WTC11 (cell line): ENCODE data around the gene IRS1.

ENCODE experiments used
- TF ChIP-seq, protein P1 (sequence below): sonication (generic); formaldehyde crosslinking; IDR thresholded peaks from 2 replicates; pipeline ENCODE4 v1.8.1; 2023; ENCODE audit warnings: mild to moderate bottlenecking, missing genetic modification reagents, moderate library complexity
- TF ChIP-seq, protein P2 (sequence below): sonication (generic); formaldehyde crosslinking; IDR thresholded peaks from 2 replicates; pipeline ENCODE4 v1.8.0; 2022; ENCODE audit warnings: mild to moderate bottlenecking, missing genetic modification reagents
- TF ChIP-seq, protein P3 (sequence below): fragments of 200-600 bp; IDR thresholded peaks from 2 replicates; pipeline ENCODE4 v1.8.0; 2022; ENCODE audit warnings: antibody characterized with exemption

DNA sequence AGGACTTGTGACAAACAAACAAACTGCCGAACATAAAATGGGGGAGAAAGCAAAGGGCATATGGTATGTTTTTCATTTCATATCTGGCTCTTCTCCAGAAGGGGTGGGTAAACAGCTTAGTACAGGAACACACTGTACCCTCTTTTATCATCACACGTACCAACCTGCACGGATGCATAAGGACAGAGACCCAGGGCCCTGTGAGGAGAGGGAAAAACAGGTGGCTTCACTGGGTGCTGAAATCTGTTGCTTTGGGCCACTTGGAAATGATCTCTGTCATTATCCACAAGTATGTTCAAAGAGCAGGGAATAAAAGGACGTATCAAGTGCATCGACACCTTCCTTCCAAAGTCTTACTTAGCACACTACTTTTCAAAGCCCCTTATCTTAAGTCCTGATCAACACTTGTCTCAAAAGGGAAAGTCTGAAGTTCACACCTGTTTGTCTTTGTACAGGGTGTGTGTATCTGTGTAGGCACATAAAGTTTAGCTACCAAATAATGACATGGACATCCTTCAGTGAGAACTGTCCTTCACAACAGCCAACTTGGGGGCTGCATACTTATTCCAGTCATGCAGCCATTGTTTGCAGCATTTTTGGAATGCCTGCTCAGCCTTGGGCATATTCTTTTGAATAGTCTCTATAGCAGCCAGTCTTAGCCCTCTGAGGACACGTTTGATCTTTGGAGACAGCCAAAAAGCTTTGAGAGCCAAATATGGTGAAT is 60.6 kb downstream of the IRS1 start:
- TF ChIP-seq, protein P1, sequence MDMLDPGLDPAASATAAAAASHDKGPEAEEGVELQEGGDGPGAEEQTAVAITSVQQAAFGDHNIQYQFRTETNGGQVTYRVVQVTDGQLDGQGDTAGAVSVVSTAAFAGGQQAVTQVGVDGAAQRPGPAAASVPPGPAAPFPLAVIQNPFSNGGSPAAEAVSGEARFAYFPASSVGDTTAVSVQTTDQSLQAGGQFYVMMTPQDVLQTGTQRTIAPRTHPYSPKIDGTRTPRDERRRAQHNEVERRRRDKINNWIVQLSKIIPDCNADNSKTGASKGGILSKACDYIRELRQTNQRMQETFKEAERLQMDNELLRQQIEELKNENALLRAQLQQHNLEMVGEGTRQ (CRISPR knock-in tag), result no peak
- TF ChIP-seq, protein P2, sequence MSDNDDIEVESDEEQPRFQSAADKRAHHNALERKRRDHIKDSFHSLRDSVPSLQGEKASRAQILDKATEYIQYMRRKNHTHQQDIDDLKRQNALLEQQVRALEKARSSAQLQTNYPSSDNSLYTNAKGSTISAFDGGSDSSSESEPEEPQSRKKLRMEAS, result no peak
- TF ChIP-seq, protein P3, sequence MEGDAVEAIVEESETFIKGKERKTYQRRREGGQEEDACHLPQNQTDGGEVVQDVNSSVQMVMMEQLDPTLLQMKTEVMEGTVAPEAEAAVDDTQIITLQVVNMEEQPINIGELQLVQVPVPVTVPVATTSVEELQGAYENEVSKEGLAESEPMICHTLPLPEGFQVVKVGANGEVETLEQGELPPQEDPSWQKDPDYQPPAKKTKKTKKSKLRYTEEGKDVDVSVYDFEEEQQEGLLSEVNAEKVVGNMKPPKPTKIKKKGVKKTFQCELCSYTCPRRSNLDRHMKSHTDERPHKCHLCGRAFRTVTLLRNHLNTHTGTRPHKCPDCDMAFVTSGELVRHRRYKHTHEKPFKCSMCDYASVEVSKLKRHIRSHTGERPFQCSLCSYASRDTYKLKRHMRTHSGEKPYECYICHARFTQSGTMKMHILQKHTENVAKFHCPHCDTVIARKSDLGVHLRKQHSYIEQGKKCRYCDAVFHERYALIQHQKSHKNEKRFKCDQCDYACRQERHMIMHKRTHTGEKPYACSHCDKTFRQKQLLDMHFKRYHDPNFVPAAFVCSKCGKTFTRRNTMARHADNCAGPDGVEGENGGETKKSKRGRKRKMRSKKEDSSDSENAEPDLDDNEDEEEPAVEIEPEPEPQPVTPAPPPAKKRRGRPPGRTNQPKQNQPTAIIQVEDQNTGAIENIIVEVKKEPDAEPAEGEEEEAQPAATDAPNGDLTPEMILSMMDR, result no peak
